ENCODE results near the gene RAPGEF2.

The RAPGEF2 gene

DNA sequence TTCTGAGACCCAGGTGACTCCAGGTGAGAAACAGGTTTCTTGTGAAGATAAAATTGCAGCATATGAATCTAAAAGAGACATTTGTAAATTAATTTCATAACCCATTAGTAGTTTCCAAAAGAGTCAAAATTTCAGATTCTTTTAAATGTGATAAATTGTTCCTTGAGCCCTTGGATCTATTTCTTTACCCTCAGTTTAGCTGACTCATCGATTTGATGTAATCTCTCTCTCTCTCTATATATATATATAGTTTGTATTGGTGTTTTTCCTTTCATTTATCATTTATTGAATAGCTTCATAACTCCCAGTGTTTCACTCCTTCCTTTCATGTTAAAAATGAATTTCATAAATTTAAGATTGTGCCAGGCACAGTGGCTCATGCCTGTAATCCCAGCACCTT is 96.9 kb downstream of the RAPGEF2 start:
- no peaks in the 10 kb centered on the region for H3K9me3 ChIP-seq (ENCODE audit: control insufficient read depth, insufficient read depth, low read depth, low read length)
- POLR2A ChIA-PET: no interaction called here
- peaks cover 14% of the 10 kb centered on the region; the same call in 1 of the 2 replicates for H3K4me1 ChIP-seq (ENCODE audit: control insufficient read depth, insufficient read depth, low read length)
- no peak for TF ChIP-seq ZNF157 (tag by site-specific recombination; IDR thresholded peaks at IDR 0.05)
- TF ChIP-seq, protein P1, sequence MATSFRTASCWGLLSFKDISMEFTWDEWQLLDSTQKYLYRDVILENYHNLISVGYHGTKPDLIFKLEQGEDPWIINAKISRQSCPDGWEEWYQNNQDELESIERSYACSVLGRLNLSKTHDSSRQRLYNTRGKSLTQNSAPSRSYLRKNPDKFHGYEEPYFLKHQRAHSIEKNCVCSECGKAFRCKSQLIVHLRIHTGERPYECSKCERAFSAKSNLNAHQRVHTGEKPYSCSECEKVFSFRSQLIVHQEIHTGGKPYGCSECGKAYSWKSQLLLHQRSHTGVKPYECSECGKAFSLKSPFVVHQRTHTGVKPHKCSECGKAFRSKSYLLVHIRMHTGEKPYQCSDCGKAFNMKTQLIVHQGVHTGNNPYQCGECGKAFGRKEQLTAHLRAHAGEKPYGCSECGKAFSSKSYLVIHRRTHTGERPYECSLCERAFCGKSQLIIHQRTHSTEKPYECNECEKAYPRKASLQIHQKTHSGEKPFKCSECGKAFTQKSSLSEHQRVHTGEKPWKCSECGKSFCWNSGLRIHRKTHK (tag by site-specific recombination; IDR thresholded peaks at IDR 0.05): no peak
- TF ChIP-seq, protein P2, sequence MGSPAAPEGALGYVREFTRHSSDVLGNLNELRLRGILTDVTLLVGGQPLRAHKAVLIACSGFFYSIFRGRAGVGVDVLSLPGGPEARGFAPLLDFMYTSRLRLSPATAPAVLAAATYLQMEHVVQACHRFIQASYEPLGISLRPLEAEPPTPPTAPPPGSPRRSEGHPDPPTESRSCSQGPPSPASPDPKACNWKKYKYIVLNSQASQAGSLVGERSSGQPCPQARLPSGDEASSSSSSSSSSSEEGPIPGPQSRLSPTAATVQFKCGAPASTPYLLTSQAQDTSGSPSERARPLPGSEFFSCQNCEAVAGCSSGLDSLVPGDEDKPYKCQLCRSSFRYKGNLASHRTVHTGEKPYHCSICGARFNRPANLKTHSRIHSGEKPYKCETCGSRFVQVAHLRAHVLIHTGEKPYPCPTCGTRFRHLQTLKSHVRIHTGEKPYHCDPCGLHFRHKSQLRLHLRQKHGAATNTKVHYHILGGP (tag by site-specific recombination; IDR thresholded peaks at IDR 0.05): no peak
- no peak for TF ChIP-seq KLF1 (tag by site-specific recombination; IDR thresholded peaks at IDR 0.05)
- TF ChIP-seq, protein P3, sequence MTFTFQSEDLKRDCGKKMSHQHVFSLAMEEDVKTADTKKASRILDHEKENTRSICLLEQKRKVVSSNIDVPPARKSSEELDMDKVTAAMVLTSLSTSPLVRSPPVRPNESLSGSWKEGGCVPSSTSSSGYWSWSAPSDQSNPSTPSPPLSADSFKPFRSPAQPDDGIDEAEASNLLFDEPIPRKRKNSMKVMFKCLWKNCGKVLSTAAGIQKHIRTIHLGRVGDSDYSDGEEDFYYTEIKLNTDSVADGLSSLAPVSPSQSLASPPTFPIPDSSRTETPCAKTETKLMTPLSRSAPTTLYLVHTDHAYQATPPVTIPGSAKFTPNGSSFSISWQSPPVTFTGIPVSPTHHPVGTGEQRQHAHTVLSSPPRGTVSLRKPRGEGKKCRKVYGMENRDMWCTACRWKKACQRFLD (tag by site-specific recombination; IDR thresholded peaks at IDR 0.05): no peak
- no peak for TF ChIP-seq ZNF670 (tag by site-specific recombination; IDR thresholded peaks at IDR 0.05; ENCODE audit: low read depth)
- no peak for TF ChIP-seq ZNF561 (tag by site-specific recombination; IDR thresholded peaks at IDR 0.05; ENCODE audit: borderline replicate concordance)
- TF ChIP-seq ZNF747 (tag by site-specific recombination; IDR thresholded peaks at IDR 0.05): no peak
- TF ChIP-seq ZNF394 (tag by site-specific recombination; IDR thresholded peaks at IDR 0.05; ENCODE audit: borderline replicate concordance): no peak
- TF ChIP-seq SP2 (tag by site-specific recombination; IDR thresholded peaks at IDR 0.05): no peak
- H3K36me3 ChIP-seq (ENCODE audit: control insufficient read depth in 2 of 2, insufficient read depth in 1 of 2, low read length in 2 of 2): no peaks in the 10 kb centered on the region
- no peak overlapping the region for H3K4me3 ChIP-seq (ENCODE audit: low read depth, low read length)
- no peak overlapping the region for H3K27ac ChIP-seq (ENCODE audit: extremely low read depth, low read depth, low read length)
- CTCF ChIA-PET: interaction anchor here (0.7 kb wide), 1 partner anchor 321 kb away, joined by 3 read pairs; no protein-coding TSS in a partner anchor

DNA sequence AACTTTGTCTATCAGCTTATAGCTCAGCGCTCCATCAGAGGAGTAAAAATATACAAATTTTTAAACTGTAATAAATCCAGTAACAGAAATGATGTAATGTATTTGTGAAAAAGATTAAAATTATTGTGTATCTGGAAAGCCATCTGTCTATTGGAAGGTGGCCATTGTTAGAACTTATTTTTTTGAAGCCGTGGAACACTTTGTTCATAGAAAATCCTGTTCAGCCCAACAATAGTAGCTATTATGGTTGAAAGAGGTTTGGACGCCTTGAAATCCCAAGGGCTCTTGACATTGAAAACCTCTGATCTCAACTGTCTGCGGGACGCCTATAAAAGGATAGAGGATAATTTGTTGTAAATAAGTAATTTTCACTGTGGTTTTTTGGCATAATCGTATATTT is 98.3 kb downstream of the RAPGEF2 start:
- peaks cover 15% of the 10 kb centered on the region; the same call in 1 of the 2 replicates for H3K4me1 ChIP-seq (ENCODE audit: control insufficient read depth, insufficient read depth, low read length)
- TF ChIP-seq TCF7L2 (IDR thresholded peaks at IDR 0.05; ENCODE audit: borderline replicate concordance, low read depth, low read length) (peak; percentile 48; the same call in 1 of the 2 replicates), KLF10 (tag by site-specific recombination; IDR thresholded peaks at IDR 0.05) (peak; percentile 22; the same call in 1 of the 2 replicates), SP2 (tag by site-specific recombination; IDR thresholded peaks at IDR 0.05) (no peak)
- TF ChIP-seq, protein P4, sequence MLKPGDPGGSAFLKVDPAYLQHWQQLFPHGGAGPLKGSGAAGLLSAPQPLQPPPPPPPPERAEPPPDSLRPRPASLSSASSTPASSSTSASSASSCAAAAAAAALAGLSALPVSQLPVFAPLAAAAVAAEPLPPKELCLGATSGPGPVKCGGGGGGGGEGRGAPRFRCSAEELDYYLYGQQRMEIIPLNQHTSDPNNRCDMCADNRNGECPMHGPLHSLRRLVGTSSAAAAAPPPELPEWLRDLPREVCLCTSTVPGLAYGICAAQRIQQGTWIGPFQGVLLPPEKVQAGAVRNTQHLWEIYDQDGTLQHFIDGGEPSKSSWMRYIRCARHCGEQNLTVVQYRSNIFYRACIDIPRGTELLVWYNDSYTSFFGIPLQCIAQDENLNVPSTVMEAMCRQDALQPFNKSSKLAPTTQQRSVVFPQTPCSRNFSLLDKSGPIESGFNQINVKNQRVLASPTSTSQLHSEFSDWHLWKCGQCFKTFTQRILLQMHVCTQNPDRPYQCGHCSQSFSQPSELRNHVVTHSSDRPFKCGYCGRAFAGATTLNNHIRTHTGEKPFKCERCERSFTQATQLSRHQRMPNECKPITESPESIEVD (tag by site-specific recombination; IDR thresholded peaks at IDR 0.05): peak; percentile 81
- TF ChIP-seq, protein P5, sequence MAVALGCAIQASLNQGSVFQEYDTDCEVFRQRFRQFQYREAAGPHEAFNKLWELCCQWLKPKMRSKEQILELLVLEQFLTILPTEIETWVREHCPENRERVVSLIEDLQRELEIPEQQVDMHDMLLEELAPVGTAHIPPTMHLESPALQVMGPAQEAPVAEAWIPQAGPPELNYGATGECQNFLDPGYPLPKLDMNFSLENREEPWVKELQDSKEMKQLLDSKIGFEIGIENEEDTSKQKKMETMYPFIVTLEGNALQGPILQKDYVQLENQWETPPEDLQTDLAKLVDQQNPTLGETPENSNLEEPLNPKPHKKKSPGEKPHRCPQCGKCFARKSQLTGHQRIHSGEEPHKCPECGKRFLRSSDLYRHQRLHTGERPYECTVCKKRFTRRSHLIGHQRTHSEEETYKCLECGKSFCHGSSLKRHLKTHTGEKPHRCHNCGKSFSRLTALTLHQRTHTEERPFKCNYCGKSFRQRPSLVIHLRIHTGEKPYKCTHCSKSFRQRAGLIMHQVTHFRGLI (tag by site-specific recombination; IDR thresholded peaks at IDR 0.05): peak; percentile 91
- TF ChIP-seq, protein P6, sequence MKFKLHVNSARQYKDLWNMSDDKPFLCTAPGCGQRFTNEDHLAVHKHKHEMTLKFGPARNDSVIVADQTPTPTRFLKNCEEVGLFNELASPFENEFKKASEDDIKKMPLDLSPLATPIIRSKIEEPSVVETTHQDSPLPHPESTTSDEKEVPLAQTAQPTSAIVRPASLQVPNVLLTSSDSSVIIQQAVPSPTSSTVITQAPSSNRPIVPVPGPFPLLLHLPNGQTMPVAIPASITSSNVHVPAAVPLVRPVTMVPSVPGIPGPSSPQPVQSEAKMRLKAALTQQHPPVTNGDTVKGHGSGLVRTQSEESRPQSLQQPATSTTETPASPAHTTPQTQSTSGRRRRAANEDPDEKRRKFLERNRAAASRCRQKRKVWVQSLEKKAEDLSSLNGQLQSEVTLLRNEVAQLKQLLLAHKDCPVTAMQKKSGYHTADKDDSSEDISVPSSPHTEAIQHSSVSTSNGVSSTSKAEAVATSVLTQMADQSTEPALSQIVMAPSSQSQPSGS (tag by site-specific recombination; IDR thresholded peaks at IDR 0.05; ENCODE audit: low read depth): peak; percentile 58
- no peak overlapping the region for H3K4me3 ChIP-seq (ENCODE audit: low read depth, low read length)
- no peaks in the 10 kb centered on the region for H3K36me3 ChIP-seq (ENCODE audit: control insufficient read depth in 2 of 2, insufficient read depth in 1 of 2, low read length in 2 of 2)
- ChIA-PET CTCF (interaction anchor here (0.9 to 4.8 kb wide), 5 partner anchors 10 to 490 kb away, joined by 3 to 17 read pairs (median 3); no protein-coding TSS in a partner anchor), POLR2A (no interaction called here)
- H3K27ac ChIP-seq (ENCODE audit: extremely low read depth, low read depth, low read length): no peak overlapping the region
- no peaks in the 10 kb centered on the region for H3K9me3 ChIP-seq (ENCODE audit: control insufficient read depth, insufficient read depth, low read depth, low read length)

Data from HEK293 (cell line).